ENCODE data around the gene CS. TPM values are rescaled to one million over a fixed set of nuclear protein-coding genes. Genes with fewer than 3 reads are reported as not detected.
"Not testable (repeated sequence)": the region's sequence is repeated elsewhere in the genome, so short reads cannot be mapped to it uniquely, and the experiment has no call there.

Gene CS
- total RNA-seq, result 799 TPM
- long read RNA-seq, transcript CS-201 (11 exons, 2,975 nt), result major isoform, 397 of 507 reads
- long read RNA-seq, partial matches to known transcripts, result 75 of 507 reads
- long read RNA-seq, other reads (novel, unspliced or antisense), result 31 of 507 reads

GRCh38 chr12:56299853-56300643 is at the start of gene CS:
TSS of gene CS (minus strand) at chr12:56300330. CDS start at chr12:56300201, 129 bp downstream.
- intact Hi-C loops (cut with DNase I), result loop anchor here (1.0 to 2.0 kb wide), 4 partner anchors 16 to 181 kb away; partner anchors contain the start of genes COQ10A, NABP2 and ZC3H10
- DNase-seq (ENCODE audit: missing footprints), result peak; percentile 100
- ATAC-seq, result peak; percentile 98

DNA sequence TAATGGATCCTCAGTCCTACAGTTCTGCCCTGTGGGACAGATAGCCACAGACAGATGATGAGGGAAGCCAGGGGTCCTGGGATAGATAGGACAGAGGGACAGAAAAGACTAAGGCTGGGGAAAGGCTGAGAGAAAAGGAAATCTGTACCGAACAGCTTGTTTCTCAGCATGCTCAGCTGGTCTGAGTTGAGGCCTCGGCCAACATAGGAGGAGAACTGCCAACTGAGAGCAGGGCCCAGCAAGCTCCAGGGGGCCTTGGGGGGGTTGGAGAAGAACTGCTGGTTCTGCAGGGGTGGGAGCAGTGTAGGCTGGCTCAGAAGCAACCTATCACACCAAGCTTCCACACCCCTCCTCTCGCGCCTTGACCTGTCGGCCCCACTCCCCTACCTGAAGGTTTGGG is 48.6 kb upstream of the CS start:
- intact Hi-C loops (cut with DNase I), result no loop called here
- DNase-seq (ENCODE audit: missing footprints) (no peak), ATAC-seq (no peak)

DNA sequence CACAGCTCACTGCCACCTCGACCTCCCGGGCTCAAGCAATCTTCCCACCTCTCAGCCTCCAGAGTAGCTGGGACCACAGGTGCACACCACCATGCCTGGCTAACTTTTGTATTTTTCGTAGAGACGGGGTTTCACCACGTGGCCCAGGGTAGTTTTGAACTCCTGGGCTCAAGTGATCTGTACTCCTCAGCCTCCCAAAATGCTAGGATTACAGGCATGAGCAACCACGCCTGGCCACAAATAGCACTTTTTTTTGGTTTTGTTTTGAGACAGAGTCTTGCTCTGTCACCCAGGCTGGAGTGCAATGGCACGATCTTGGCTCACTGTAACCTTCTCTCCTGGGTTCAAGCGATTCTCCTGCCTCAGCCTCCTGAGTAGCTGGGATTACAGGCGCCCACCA is 47.1 kb upstream of the CS start:
- ATAC-seq; intact Hi-C loops (cut with DNase I); DNase-seq (ENCODE audit: missing footprints): not testable (repeated sequence)

GRCh38 chr12:56346675-56347074 is 46.5 kb upstream of the CS start:
- intact Hi-C loops (cut with DNase I), result no loop called here
- no peak for ATAC-seq
- DNase-seq (ENCODE audit: missing footprints), result no peak

DNA sequence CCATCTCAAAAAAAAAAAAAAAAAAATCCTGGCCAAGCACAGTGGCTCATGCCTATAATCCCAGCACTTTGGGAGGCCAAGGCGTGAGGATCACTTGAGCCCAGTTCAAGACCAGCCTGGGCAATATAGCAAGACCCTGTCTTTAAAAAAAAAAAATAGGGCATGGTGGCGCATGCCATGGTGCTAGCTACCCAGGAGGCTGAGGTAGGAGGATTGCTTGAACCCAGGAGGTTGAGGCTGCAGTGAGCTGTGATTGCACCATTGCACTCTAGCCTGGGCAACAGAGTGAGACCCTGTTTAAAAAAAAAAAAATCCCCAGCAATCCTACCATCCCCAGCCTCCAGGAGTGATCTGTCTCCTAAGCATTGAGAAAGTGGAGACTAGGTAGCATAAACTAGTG is 42.2 kb upstream of the CS start:
- intact Hi-C loops (cut with DNase I); DNase-seq (ENCODE audit: missing footprints); ATAC-seq: not testable (repeated sequence)

- DNase-seq (ENCODE audit: missing footprints), result no peak
- ATAC-seq, result no peak
- intact Hi-C loops (cut with DNase I), result no loop called here
Measured at GRCh38 chr12:56341616-56342015, 41.5 kb upstream of the CS start.

GRCh38 chr12:56339158-56339422 is 39.0 kb upstream of the CS start:
- DNase-seq (ENCODE audit: missing footprints) (no peak), ATAC-seq (no peak)
- intact Hi-C loops (cut with DNase I), result no loop called here

- intact Hi-C loops (cut with DNase I), result no loop called here
- no peak for DNase-seq (ENCODE audit: missing footprints)
- no peak for ATAC-seq
Measured at GRCh38 chr12:56338308-56339157, 38.4 kb upstream of the CS start, which contains the start of gene IL23A. TSS of gene IL23A (plus strand) at chr12:56338884. CDS start at chr12:56339045, 161 bp downstream.

GRCh38 chr12:56337753-56338251 is 37.7 kb upstream of the CS start:
- intact Hi-C loops (cut with DNase I), result no loop called here
- ATAC-seq, result no peak

DNA sequence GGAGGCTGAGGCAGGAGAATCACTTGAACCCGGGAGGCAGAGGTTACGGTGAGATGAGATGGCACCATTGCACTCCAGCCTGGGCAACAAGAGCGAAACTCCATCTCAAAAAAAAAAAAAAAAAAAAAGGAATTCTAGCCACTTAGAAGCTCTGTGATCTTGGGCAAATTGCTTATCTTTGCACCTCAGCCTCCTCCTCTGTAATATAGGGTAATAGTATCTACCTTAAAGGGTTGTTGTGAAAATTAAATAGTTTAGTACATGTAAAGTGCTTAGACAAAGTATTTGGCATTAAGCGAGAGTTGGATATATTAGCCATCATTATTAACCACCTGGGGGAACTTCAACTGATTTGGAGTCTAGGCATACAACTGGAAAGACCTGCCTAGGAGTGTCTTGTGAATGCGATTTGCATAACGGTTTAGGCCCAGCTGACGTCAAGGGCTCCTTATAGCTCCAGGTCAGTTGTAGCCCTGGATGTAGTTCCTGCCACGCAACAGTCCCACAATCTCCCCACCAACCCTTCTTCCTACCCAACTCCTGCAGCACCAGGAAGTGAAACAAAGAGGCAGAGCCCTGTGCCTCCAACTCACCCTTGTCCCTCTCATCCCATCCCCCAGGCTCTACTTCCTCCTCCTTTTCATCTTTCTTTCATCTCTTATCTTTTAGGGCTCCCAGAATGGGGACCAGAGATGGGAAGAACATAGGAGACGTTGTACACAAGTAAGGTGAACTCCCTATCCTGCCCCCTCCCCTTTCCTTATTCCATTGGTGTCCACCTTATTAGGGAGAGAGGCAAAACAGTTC is 36.4 kb upstream of the CS start:
- intact Hi-C loops (cut with DNase I), result no loop called here
- no peak for DNase-seq (ENCODE audit: missing footprints)
- ATAC-seq, result no peak

More at GRCh38 chr12:56337753-56338251, 37.7 kb upstream of the CS start:
- DNase-seq (ENCODE audit: missing footprints), result no peak

GRCh38 chr12:56335527-56335926 is 35.4 kb upstream of the CS start:
- ATAC-seq; DNase-seq (ENCODE audit: missing footprints); intact Hi-C loops (cut with DNase I): not testable (repeated sequence)

DNA sequence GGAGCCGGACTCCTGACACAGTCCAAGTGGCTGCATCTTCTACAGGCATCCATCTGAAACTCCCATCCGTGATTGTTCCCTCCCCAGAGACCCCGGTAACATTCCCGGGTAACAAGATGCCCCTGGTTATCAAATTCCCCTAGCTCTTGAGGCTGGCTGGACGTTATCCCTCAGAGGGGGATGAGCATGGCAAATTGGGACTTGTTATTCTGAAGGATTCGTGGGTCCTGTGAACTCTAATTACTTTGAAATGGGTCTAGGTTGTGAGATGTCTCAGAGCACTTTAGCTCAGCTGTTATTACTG is 34.3 kb upstream of the CS start:
- ATAC-seq (no peak), DNase-seq (ENCODE audit: missing footprints) (no peak)
- intact Hi-C loops (cut with DNase I), result no loop called here

DNA sequence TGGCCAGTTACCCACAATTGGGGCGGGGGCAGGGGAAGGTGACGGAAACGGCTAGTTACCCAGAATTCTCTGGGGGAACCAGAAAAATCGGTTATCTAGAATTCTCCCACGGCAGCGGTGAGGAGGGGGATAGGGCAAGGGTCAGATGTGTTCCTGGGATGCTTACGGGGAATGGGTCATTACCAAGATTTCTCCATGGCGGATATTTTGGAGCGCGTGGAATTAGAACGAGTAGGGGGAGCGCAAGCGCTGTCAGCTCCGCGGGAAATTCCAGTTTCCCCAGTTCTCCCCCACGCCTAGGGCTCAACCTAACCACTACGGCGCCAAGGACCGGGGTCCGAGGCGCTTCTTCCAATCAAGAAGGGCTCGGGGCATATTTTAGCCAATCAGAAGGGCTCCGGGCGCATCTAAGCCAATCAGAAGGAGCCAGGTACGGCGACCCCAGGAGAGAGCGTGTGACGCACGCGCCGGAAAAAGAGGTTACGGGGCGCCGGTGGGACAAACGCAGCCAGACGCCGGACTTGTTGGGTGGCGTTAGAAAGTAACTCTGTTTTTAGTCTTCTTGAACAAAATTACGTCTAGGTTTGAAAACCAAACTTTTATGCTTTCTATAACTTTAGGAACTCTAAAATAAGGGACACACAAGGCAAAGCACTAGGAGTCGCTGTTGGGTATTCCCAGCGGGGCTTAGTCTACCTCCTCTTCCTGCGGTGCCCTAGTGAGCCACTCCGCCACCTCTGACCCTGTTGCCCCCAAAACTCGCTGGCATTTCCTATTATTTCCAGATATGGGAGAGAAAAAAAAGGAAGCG is 33.8 kb upstream of the CS start, which contains the start of gene PAN2:
Gene PAN2, minus strand, starts transcription at position 322 of the 811 bp plus-strand sequence. CDS start 906 bp downstream, outside the sequence.
- intact Hi-C loops (cut with DNase I), result no loop called here
- peak; percentile 97 for DNase-seq (ENCODE audit: missing footprints)
- ATAC-seq, result peak; percentile 99

DNA sequence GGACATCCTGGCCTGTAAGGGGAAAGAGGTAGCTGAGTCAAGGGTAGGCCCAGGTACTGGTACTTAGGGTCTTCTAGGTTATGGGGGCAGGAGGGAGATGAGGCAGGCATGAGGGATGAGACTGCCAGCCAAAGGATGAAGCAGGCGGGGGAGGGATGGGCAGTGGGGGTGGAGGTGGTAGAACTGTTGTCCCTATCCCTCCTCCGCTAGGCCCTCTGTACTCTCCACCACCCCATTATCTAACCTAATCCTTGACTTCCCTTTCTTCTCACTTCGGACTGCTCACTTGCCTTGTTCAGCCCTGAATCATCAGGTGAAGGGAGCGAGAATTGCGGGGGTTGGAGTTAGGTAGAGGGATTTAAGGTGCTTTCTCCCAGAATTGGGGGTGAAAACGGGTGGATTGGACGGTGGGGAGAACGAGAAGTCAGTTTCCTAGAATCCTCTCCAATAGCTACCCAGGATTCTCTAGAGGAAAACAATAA is 33.1 kb upstream of the CS start:
- intact Hi-C loops (cut with DNase I), result no loop called here
- no peak for DNase-seq (ENCODE audit: missing footprints)
- no peak for ATAC-seq

DNA sequence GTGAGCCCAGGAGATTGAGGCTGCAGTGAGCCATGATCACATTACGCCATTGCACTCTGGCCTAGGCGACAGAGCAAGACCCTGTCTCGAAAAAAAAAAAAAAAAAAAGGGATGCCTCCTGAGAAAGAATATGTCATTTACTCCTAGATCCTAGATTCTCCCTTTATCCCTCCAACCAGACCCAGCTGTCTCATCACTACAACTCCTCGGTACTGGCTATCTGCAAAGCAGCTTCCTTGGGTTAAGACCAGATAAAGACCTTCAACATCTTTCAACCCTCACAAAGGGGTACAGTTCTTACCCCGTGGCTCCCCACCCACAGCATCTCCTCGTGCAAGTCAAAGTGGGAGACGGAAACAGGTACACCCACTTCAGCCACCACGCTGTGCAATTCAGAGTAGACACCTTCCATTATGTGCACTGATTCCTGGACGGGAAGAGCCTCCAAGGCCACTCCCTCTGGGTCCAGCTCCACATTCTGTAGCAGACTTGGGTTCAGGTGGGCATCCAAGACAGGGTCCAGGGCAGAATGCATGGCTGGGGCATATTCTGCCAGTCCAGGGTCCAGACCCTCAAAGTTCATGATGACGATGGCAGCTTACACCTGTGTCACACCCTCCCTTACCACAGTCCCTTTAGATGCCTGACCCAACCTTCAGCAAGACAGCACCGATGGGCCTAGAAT is 32.5 kb upstream of the CS start:
- DNase-seq (ENCODE audit: missing footprints) (no peak), ATAC-seq (no peak)
- intact Hi-C loops (cut with DNase I), result no loop called here

DNA sequence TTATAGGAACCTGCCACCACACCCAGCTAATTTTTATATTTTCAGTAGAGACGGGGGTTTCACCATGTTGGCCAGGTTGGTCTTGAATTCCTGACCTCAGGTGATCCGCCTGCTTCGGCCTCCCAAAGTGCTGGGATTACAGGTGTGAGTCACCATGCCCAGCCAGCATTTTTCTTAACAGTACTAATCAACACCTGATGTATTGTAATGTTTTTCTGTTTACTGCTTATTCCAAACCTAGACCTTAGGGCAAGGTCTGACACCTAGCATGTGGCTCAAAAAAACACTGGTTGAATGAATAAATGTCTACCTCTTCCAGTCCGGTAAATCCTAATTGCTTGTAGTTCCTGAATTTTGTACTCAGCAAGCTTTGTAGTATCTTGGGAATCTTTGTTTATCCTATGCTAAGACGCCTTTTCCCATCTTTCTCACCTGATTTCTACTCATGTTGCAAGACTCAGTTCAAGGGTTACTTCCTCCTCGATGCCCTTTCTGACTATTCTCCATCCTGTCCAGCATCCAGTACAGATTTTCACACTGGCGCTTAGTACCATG is 30.9 kb upstream of the CS start:
- ATAC-seq (no peak), DNase-seq (ENCODE audit: missing footprints) (no peak)
- intact Hi-C loops (cut with DNase I), result no loop called here

- intact Hi-C loops (cut with DNase I), result no loop called here
- ATAC-seq, result no peak
- no peak for DNase-seq (ENCODE audit: missing footprints)
Measured at GRCh38 chr12:56326533-56326932, 26.4 kb upstream of the CS start.
